Epithelial cell of proximal tubule (primary cell): ENCODE measurements around the gene TAMALIN. TPM values are rescaled to one million over a fixed set of nuclear protein-coding genes. Genes with fewer than 3 reads are reported as not detected.

Source experiments
- DNase-seq: peaks from one replicate; pipeline ENCODE4 v3.0.0-alpha.2; 2011; ENCODE audit warnings: low read depth
- H3K4me3 ChIP-seq: 2 replicates; pipeline ENCODE4 v1.5.1; 2011; ENCODE audit warnings: low read depth, mild to moderate bottlenecking, low read length
- total RNA-seq: library from RNA; depleted of rRNA; stranded (reverse); fragments of >200 nt; gene quantifications from 2 replicates; pipeline ENCODE4 v1.2.3, GENCODE V29; 2015
- TF ChIP-seq, protein P1 (sequence below): conservative IDR thresholded peaks from 2 replicates; pipeline ENCODE4 v1.5.1; 2012; ENCODE audit warnings: low read depth, mild to moderate bottlenecking, low read length

TAMALIN gene
- total RNA-seq, 1 donor from 2014 or later: 2.9 TPM

DNA sequence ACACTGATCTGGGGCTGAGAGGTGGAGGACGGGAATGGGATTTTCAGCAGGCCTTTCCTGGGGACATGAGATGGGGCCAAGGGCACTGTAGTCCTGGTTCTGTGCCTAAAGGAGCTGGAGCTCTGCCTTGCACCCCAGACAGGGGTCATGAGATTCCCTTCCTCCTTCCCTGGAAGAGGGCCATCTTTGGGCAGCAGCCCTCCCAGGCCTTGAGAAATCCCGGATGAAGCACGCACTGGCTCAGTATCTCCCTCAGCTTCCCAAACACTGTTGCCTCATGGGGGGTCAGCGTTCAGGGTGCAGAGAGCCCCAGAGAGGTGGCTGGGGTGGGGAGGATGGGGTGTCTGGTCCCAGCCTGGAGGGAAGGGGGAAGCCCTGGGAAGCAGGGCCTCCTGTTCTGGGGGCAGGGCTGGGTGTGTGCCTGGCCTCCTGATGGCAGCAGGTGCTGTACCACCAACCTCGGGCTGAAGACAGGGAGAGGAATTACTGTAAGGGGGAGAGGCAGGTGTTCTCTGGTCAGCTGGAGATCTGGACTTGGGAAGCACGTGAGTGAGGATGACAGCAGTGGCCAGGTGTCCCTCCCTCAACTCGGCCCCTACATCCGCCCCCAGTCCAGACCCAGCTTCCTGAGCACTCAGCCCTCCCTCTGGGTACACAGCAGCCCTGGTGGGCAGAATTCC lies 36.1 kb downstream of the TAMALIN start:
- TF ChIP-seq, protein P1, sequence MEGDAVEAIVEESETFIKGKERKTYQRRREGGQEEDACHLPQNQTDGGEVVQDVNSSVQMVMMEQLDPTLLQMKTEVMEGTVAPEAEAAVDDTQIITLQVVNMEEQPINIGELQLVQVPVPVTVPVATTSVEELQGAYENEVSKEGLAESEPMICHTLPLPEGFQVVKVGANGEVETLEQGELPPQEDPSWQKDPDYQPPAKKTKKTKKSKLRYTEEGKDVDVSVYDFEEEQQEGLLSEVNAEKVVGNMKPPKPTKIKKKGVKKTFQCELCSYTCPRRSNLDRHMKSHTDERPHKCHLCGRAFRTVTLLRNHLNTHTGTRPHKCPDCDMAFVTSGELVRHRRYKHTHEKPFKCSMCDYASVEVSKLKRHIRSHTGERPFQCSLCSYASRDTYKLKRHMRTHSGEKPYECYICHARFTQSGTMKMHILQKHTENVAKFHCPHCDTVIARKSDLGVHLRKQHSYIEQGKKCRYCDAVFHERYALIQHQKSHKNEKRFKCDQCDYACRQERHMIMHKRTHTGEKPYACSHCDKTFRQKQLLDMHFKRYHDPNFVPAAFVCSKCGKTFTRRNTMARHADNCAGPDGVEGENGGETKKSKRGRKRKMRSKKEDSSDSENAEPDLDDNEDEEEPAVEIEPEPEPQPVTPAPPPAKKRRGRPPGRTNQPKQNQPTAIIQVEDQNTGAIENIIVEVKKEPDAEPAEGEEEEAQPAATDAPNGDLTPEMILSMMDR: no peak
- no peak for DNase-seq
- no peak overlapping the region for H3K4me3 ChIP-seq

DNA sequence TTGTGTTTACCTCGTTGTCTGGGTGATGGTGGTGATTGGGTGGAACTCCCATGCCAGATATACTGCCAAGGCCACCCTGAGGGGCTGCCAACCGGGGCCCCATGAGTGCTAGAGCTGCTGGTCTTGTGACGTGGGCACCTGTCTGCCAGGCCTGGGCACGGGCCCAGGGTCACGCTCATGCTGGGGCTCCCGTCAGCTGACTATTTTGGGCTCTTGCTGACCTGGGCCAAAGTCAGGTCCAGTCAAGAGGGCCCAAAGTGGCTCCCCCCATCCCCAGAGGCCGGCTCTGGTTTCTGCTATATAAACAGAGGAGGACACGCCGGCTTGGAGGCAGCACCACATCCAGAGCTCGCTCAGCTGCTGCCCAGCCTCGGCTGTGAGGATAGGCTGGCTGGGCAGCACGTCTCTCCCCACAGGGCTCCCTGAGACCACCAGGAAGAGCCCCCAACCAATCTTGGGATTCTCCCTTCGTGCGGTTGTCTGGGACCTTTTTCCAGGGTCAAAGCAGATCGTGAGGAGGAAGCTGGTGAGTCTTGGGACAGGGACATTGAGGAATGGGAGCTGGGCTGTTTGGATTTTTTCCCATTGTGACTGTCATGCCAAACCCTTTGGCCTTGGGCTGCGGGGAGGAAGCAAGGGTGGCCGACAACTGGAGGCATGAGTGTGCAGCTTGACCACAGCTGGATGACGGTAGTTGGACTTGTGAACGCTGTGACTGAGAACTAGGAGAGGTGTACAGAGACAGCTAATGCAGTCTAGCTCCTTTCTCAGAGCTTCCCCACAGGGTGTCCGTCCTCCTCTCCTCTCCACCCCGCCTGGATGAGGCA lies 36.9 kb downstream of the TAMALIN start:
- DNase-seq: no peak
- H3K4me3 ChIP-seq: no peak overlapping the region
- TF ChIP-seq, protein P1: no peak

DNA sequence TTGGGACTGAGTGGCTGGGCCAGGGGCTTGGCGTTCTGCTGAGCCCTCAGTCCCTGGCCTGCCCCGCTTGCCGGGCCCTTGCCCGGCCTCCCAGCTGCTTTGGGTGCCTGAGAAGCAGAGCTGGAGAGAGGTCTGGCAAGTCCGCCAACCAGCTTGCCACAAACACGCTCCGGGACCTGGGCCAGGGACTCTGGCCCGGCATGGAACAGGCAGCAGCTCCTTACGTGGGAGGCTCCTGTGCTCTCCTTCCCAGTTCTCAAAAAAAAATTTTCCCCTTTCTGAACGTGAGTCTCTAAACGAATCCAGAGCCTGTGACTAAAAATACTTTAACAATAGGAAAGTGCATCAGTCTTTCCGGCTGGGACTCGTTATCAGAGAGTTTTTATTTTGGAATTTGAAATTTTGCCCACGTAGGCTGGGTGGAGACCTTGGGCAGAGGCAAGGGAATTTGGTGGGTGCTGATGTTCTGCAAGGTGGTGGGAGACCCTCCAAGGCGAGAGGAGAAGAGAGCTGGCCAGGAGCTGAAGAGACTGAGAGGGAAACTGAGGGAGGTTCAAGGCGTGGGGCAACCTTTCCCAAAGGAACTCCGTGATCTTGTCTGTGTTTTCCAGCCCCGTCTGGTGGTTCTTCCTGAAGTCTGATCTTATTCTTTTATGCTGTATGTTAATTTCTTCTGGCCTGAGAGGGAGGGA lies 37.7 kb downstream of the TAMALIN start:
- DNase-seq: no peak
- TF ChIP-seq, protein P1: no peak
- no peak overlapping the region for H3K4me3 ChIP-seq

DNA sequence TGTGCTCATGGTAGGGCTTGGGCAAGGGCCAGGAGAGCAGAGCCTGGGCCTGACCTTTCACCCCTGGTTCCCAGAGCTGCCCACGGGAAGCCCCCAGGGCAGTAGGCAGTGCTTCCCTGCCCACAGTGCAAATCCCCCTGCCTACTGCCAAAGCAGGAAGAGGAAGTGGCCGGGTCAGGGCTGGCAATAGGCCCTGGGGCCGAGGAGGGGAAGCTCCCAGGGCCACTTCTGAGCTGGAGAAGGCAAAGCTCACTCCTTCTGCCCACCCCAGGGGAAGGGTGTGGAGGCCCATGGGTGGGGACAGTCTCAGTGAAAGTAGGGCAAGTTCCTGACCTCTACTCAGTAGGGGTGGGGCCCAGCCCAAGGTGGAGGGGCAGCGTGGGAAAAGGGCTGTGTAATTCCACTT lies 39.1 kb downstream of the TAMALIN start:
- TF ChIP-seq, protein P1: no peak
- DNase-seq: no peak
- H3K4me3 ChIP-seq: no peak overlapping the region

DNA sequence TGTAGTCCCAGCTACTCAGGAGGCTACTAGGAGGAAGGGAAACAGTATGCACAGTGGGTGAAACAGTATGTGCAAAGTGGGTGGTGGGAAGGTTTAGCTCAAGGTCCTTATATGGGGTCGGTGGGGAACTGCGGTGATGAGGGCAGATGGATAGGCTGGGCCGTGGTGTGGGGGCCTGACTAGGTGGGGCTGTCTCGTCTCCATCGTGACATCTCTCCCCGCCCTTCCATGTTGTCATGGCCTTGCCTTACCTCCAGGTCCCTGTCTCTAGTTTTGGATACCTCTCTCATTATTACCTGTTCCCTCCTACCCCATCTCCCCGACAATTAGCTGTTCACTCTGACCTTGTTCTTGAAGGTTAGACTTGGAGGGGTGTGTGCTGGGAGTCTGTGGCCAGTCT lies 40.1 kb downstream of the TAMALIN start:
- H3K4me3 ChIP-seq: no peak overlapping the region
- TF ChIP-seq, protein P1: no peak
- no peak for DNase-seq

DNA sequence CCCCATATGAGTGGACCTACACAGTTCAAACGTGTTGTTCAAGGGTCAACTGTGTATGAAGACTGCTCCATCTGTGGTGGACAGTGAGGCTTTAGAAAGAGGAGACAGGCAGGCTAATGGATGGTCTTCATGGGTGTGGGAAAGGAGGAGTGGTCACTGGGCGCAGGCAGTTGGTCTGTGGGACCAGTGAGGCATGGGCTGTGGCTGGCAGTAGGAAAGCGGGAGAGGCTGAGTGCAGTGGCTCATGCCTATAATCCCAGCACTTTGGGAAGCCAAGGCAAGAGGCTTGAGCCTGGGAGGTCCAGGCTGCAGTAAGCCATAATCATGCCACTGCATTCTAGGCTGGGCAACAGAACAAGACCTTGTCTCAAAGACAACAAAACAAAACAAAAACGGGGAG lies 42.5 kb downstream of the TAMALIN start:
- TF ChIP-seq, protein P1: no peak
- no peak for DNase-seq
- no peak overlapping the region for H3K4me3 ChIP-seq
